ENCODE data around the gene F7. TPM values are rescaled to one million over a fixed set of nuclear protein-coding genes. Genes with fewer than 3 reads are reported as not detected.

Gene F7
- total RNA-seq, 1 donor from 2014 or later: not detected

DNA sequence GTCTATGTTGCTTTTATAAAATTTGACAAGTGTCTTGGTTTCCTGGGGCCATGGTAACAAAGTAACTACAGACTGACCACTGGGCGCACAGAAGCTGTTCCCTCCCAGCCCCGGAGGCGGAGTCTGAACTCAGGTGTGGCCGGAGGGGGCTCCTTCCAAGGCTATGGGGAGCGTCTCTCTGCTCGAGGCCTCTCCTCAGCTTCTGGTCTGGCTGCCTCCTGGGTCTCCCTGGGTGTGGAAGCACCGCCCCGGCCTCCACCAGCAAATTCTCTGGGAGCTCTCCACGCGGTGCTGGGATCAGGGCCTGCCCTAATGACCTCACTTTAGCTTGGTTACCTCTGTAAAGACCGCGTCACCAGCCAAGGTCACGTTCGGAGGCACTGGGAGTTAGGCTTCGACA lies 45.7 kb upstream of the F7 start:
- Histone ChIP-seq H3K36me3 (no peaks in the 10 kb centered on the region), H3K4me1 (no peaks in the 10 kb centered on the region), H3K27me3 (ENCODE audit: low read depth) (no peaks in the 10 kb centered on the region), H3K4me3 (no peak overlapping the region), H3K27ac (no peak overlapping the region), H3K9me3 (no peaks in the 10 kb centered on the region)
- peak; percentile 28 for DNase-seq
- TF ChIP-seq, protein P1, sequence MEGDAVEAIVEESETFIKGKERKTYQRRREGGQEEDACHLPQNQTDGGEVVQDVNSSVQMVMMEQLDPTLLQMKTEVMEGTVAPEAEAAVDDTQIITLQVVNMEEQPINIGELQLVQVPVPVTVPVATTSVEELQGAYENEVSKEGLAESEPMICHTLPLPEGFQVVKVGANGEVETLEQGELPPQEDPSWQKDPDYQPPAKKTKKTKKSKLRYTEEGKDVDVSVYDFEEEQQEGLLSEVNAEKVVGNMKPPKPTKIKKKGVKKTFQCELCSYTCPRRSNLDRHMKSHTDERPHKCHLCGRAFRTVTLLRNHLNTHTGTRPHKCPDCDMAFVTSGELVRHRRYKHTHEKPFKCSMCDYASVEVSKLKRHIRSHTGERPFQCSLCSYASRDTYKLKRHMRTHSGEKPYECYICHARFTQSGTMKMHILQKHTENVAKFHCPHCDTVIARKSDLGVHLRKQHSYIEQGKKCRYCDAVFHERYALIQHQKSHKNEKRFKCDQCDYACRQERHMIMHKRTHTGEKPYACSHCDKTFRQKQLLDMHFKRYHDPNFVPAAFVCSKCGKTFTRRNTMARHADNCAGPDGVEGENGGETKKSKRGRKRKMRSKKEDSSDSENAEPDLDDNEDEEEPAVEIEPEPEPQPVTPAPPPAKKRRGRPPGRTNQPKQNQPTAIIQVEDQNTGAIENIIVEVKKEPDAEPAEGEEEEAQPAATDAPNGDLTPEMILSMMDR (IDR thresholded peaks at IDR 0.05): no peak
- ATAC-seq: no peak
- intact Hi-C loops (cut with DNase I): no loop called here

- TF ChIP-seq, protein P1 (IDR thresholded peaks at IDR 0.05): no peak
- DNase-seq (peak; percentile 39), ATAC-seq (no peak)
- H3K9me3 ChIP-seq: no peaks in the 10 kb centered on the region
- H3K4me3 ChIP-seq: no peak overlapping the region
- intact Hi-C loops (cut with DNase I): no loop called here
- no peak overlapping the region for H3K27ac ChIP-seq
- no peaks in the 10 kb centered on the region for H3K4me1 ChIP-seq
- H3K27me3 ChIP-seq (ENCODE audit: low read depth): no peaks in the 10 kb centered on the region
- H3K36me3 ChIP-seq: no peaks in the 10 kb centered on the region
Observed at GRCh38 chr13:113060557-113061270, 44.9 kb upstream of the F7 start.

DNA sequence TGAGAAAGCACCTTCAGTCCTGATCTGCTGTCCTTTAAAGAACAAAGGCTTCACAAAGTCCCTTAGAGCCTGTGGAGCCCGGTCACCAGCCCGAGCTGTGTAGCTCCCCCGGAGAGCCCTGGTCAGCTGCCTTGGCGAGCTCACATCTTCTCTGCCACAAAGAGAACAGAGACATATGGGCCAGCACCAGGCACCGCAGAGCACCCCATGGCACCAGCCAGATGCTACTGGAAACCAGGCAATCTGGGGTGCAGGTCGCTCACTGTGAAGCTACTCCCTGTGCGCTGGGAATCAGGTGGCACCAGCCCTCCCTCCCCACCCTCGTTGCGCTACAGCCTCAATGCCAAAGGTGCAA lies 44.3 kb upstream of the F7 start:
- TF ChIP-seq, protein P1 (IDR thresholded peaks at IDR 0.05): no peak
- peak; percentile 28 for DNase-seq

DNA sequence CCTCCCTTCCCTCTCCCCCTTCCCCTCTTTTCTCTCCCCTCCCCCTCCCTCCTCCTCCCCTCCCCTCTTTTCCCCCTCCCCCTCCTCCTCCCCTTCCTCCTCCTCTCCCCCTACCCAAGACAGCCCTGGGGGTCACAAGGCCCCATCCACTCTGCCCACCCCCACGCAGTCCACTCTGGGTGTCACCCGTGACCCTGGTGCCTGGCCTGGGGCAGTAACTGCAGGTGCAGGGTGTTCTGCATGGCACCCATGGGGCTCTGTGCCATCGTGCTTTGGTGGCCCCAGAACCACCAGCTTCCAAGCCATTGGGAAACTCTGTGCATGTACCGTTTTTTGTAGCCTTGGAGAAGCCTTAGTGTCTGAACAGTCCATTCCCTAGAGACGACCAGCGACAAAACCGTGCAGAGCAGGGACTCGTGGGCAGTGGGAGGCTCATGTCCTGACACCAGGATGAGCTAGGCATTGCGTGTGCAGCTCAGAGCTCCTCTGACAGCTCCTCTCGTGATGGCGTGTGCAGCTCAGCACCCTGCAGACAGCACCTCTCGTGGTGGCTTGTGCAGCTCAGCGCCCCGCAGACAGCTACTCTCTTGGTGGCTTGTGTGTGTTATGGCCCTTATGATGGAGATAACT lies 43.7 kb upstream of the F7 start:
- H3K9me3 ChIP-seq: no peaks in the 10 kb centered on the region
- ATAC-seq (no peak), DNase-seq (peak; percentile 29)
- intact Hi-C loops (cut with DNase I): no loop called here
- no peak overlapping the region for H3K27ac ChIP-seq
- TF ChIP-seq, protein P1 (IDR thresholded peaks at IDR 0.05): no peak
- H3K4me3 ChIP-seq: no peak overlapping the region
- H3K36me3 ChIP-seq: no peaks in the 10 kb centered on the region
- no peaks in the 10 kb centered on the region for H3K4me1 ChIP-seq
- no peaks in the 10 kb centered on the region for H3K27me3 ChIP-seq (ENCODE audit: low read depth)

More for the DNA sequence above, 44.3 kb upstream of the F7 start:
- H3K4me3 ChIP-seq: no peak overlapping the region
- H3K4me1 ChIP-seq: no peaks in the 10 kb centered on the region
- no peaks in the 10 kb centered on the region for H3K27me3 ChIP-seq (ENCODE audit: low read depth)
- H3K27ac ChIP-seq: no peak overlapping the region
- H3K36me3 ChIP-seq: no peaks in the 10 kb centered on the region
- intact Hi-C loops (cut with DNase I): no loop called here
- ATAC-seq: no peak
- H3K9me3 ChIP-seq: no peaks in the 10 kb centered on the region

DNA sequence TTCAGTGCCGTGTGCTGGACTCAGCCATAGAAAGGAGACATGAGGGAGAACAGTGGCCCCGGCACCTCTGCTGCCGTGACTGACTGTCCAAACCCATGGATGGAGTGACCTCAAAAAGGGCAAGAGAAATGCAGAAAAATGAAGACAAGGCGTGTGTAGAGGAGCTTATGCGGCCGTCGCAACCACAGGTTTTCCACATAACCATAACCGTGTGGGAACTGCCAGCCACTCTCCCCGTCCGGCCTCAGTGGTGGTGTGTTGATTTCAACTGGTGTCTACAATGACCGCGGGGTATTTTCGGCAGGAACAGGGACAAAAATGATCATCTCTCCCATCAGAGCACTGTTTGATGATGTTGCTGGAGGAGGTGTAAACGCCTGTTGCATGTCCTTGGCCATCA lies 42.9 kb upstream of the F7 start:
- no peaks in the 10 kb centered on the region for H3K9me3 ChIP-seq
- no peak for ATAC-seq
- H3K36me3 ChIP-seq: no peaks in the 10 kb centered on the region
- peak; percentile 11 for DNase-seq
- H3K4me1 ChIP-seq: no peaks in the 10 kb centered on the region
- H3K27ac ChIP-seq: no peak overlapping the region
- intact Hi-C loops (cut with DNase I): no loop called here
- H3K27me3 ChIP-seq (ENCODE audit: low read depth): no peaks in the 10 kb centered on the region
- TF ChIP-seq, protein P1 (IDR thresholded peaks at IDR 0.05): no peak
- H3K4me3 ChIP-seq: no peak overlapping the region

Data from lower lobe of right lung (tissue), 2 donors.